Neural progenitor cell (in vitro differentiated cells): ENCODE measurements around the gene ATL1. TPM values are rescaled to one million over a fixed set of nuclear protein-coding genes. Genes with fewer than 3 reads are reported as not detected.

ENCODE experiments used
- DNase-seq: peaks from one replicate; pipeline ENCODE4 v3.0.0-alpha.2; 2016; ENCODE audit warnings: low spot score
- H2AFZ ChIP-seq: fragments of 200-600 bp; sonication (generic); replicated peaks from 2 replicates; pipeline ENCODE4 v1.6.1; 2016; ENCODE audit warnings: antibody characterized with exemption
- H3F3A ChIP-seq: fragments of 200-600 bp; sonication (generic); 2 replicates; pipeline ENCODE4 v1.6.1; 2016; ENCODE audit warnings: antibody characterized with exemption, low read depth
- H3K27ac ChIP-seq: fragments of 200-600 bp; sonication (generic); 2 replicates; pipeline ENCODE4 v1.5.1; 2016; ENCODE audit warnings: mild to moderate bottlenecking
- H3K27me3 ChIP-seq: fragments of 200-600 bp; sonication (generic); 2 replicates; pipeline ENCODE4 v1.6.1; 2016; ENCODE audit warnings: mild to moderate bottlenecking, moderate library complexity
- H3K36me3 ChIP-seq: fragments of 200-600 bp; sonication (generic); 2 replicates; pipeline ENCODE4 v1.5.1; 2016
- H3K4me1 ChIP-seq: fragments of 200-600 bp; sonication (generic); 2 replicates; pipeline ENCODE4 v1.6.1; 2016; ENCODE audit warnings: mixed run types
- H3K4me2 ChIP-seq: fragments of 200-600 bp; sonication (generic); 2 replicates; pipeline ENCODE4 v1.6.1; 2016
- H3K4me3 ChIP-seq: fragments of 200-600 bp; sonication (generic); 2 replicates; pipeline ENCODE4 v1.5.1; 2016
- H3K79me2 ChIP-seq: fragments of 200-600 bp; sonication (generic); 2 replicates; pipeline ENCODE4 v1.6.1; 2016; ENCODE audit warnings: low read depth
- H3K9ac ChIP-seq: fragments of 200-600 bp; sonication (generic); 2 replicates; pipeline ENCODE4 v1.6.1; 2016
- H3K9me3 ChIP-seq: fragments of 200-600 bp; sonication (generic); 2 replicates; pipeline ENCODE4 v1.5.1; 2016; ENCODE audit warnings: low read depth
- H4K20me1 ChIP-seq: fragments of 200-600 bp; sonication (generic); 2 replicates; pipeline ENCODE4 v1.6.1; 2016; ENCODE audit warnings: low read depth
- H3K27ac Mint-ChIP-seq: 3 replicates; pipeline ENCODE4 v1.8.0; 2021; ENCODE audit warnings: mixed read lengths
- H3K27me3 Mint-ChIP-seq: 2 replicates; pipeline ENCODE4 v1.8.0; 2022; ENCODE audit warnings: low read depth, mild to moderate bottlenecking, inconsistent platforms, moderate library complexity, mixed read lengths; ENCODE audit not compliant: insufficient read depth
- H3K36me3 Mint-ChIP-seq: 3 replicates; pipeline ENCODE4 v1.8.0; 2021; ENCODE audit warnings: mixed read lengths
- H3K4me1 Mint-ChIP-seq: 3 replicates; pipeline ENCODE4 v1.8.0; 2021; ENCODE audit warnings: mixed read lengths
- H3K4me3 Mint-ChIP-seq: 3 replicates; pipeline ENCODE4 v1.8.0; 2021; ENCODE audit warnings: mild to moderate bottlenecking, moderate library complexity, mixed read lengths
- H3K9me3 Mint-ChIP-seq: 3 replicates; pipeline ENCODE4 v1.8.0; 2020; ENCODE audit warnings: mixed read lengths
- EZH2 ChIP-seq: fragments of 200-600 bp; sonication (generic); IDR thresholded peaks from 2 replicates; pipeline ENCODE4 v1.6.1; 2017; ENCODE audit warnings: antibody characterized with exemption, mild to moderate bottlenecking, moderate library complexity
- EZH2phosphoT487 ChIP-seq: fragments of 200-600 bp; sonication (generic); IDR thresholded peaks from 2 replicates; pipeline ENCODE4 v1.6.1; 2017; ENCODE audit warnings: antibody characterized with exemption
- total RNA-seq: library from RNA; depleted of rRNA; stranded (reverse); fragments of >200 nt; gene quantifications from 2 replicates; pipeline ENCODE4 v1.2.3, GENCODE V29; 2015; ENCODE audit warnings: low replicate concordance
- TF ChIP-seq, protein P1 (sequence below): fragments of 200-600 bp; sonication (generic); IDR thresholded peaks from 2 replicates; pipeline ENCODE4 v1.5.1; 2017; ENCODE audit warnings: antibody characterized with exemption, mild to moderate bottlenecking

The ATL1 gene
- total RNA-seq, 1 donor from 2014 or later: 11.8 TPM

DNA sequence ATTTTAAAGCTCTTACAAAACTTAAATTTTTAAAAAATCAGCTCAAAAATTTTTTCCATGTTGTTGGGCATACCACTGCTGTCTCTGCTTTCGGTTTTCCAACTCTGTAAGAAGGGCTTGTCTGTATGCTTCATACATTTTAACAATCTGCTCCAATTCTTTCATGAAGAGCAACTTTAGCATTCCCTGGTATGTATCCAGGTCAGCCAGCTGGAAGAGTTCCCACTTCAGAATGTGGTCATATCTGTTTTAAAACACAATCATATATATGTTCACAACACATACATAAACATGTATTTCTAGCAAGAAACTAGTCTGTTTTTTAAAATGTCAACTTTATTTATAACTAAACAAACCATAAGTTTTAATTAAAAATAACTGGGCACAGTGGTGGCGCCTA, 75.2 kb downstream of the ATL1 start:
- H2AFZ ChIP-seq: no peak overlapping the region
- no peaks in the 10 kb centered on the region for H3K27me3 ChIP-seq
- no peaks in the 10 kb centered on the region for H3K9me3 Mint-ChIP-seq
- H3K4me3 Mint-ChIP-seq: no peak overlapping the region
- H3K27ac ChIP-seq: no peak overlapping the region
- DNase-seq: no peak
- no peaks in the 10 kb centered on the region for H3K27me3 Mint-ChIP-seq
- TF ChIP-seq EZH2 (no peak), EZH2phosphoT487 (no peak)
- TF ChIP-seq, protein P1, sequence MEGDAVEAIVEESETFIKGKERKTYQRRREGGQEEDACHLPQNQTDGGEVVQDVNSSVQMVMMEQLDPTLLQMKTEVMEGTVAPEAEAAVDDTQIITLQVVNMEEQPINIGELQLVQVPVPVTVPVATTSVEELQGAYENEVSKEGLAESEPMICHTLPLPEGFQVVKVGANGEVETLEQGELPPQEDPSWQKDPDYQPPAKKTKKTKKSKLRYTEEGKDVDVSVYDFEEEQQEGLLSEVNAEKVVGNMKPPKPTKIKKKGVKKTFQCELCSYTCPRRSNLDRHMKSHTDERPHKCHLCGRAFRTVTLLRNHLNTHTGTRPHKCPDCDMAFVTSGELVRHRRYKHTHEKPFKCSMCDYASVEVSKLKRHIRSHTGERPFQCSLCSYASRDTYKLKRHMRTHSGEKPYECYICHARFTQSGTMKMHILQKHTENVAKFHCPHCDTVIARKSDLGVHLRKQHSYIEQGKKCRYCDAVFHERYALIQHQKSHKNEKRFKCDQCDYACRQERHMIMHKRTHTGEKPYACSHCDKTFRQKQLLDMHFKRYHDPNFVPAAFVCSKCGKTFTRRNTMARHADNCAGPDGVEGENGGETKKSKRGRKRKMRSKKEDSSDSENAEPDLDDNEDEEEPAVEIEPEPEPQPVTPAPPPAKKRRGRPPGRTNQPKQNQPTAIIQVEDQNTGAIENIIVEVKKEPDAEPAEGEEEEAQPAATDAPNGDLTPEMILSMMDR: no peak
- no peaks in the 10 kb centered on the region for H3F3A ChIP-seq
- peaks cover 5% of the 10 kb centered on the region for H3K36me3 ChIP-seq
- H3K27ac Mint-ChIP-seq: no peak overlapping the region
- H4K20me1 ChIP-seq: peaks cover 3% of the 10 kb centered on the region
- H3K4me1 Mint-ChIP-seq: no peaks in the 10 kb centered on the region
- no peak overlapping the region for H3K4me3 ChIP-seq
- H3K79me2 ChIP-seq: no peaks in the 10 kb centered on the region
- H3K4me2 ChIP-seq: no peak overlapping the region
- H3K9ac ChIP-seq: no peak overlapping the region
- H3K4me1 ChIP-seq: no peaks in the 10 kb centered on the region
- peaks cover 15% of the 10 kb centered on the region for H3K36me3 Mint-ChIP-seq
- no peaks in the 10 kb centered on the region for H3K9me3 ChIP-seq

- no peaks in the 10 kb centered on the region for H3F3A ChIP-seq
- H3K9ac ChIP-seq: no peak overlapping the region
- no peak overlapping the region for H3K4me3 ChIP-seq
- no peaks in the 10 kb centered on the region for H3K27me3 ChIP-seq
- no peaks in the 10 kb centered on the region for H3K4me1 ChIP-seq
- Mint-ChIP-seq H3K36me3 (peaks cover 12% of the 10 kb centered on the region), H3K4me3 (no peak overlapping the region), H3K27ac (no peak overlapping the region), H3K27me3 (no peaks in the 10 kb centered on the region), H3K9me3 (no peaks in the 10 kb centered on the region), H3K4me1 (no peaks in the 10 kb centered on the region)
- H3K4me2 ChIP-seq: no peak overlapping the region
- H3K36me3 ChIP-seq: no peaks in the 10 kb centered on the region
- H3K79me2 ChIP-seq: peaks cover 62% of the 10 kb centered on the region
- no peaks in the 10 kb centered on the region for H4K20me1 ChIP-seq
- H2AFZ ChIP-seq: no peak overlapping the region
- H3K27ac ChIP-seq: peak overlapping the region; percentile 17
- TF ChIP-seq, protein P1: no peak
- TF ChIP-seq EZH2phosphoT487 (no peak), EZH2 (no peak)
- no peaks in the 10 kb centered on the region for H3K9me3 ChIP-seq
- no peak for DNase-seq
Observed at GRCh38 chr14:50647282-50647681, 87.3 kb downstream of the ATL1 start.

DNA sequence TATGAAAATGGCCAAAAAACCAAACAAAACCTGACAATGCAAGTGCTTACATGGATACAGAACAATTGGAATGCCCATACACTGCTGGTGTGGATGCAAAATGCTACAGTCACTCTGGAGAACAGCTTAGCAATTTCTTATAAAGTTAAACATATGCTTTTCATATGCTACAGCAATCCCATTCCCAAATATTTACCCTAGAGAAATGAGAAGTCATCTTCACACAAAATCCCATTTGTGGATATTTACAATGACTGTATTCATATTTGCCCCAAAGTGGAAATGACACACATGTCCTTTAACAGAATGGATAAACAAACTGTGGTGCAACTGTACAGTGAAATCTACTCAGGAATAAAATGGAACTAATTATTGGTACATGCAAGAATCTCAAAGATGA, 87.8 kb downstream of the ATL1 start:
- Mint-ChIP-seq H3K36me3 (peaks cover 14% of the 10 kb centered on the region), H3K9me3 (no peaks in the 10 kb centered on the region), H3K27me3 (no peaks in the 10 kb centered on the region), H3K4me3 (no peak overlapping the region), H3K27ac (no peak overlapping the region), H3K4me1 (no peaks in the 10 kb centered on the region)
- H3K9me3 ChIP-seq: no peaks in the 10 kb centered on the region
- H3K27me3 ChIP-seq: no peaks in the 10 kb centered on the region
- DNase-seq: no peak
- no peak overlapping the region for H2AFZ ChIP-seq
- H3K4me1 ChIP-seq: no peaks in the 10 kb centered on the region
- peaks cover 66% of the 10 kb centered on the region for H3K79me2 ChIP-seq
- TF ChIP-seq, protein P1: no peak
- TF ChIP-seq EZH2phosphoT487: no peak
- no peak for TF ChIP-seq EZH2
- H3K36me3 ChIP-seq: no peaks in the 10 kb centered on the region
- H3K27ac ChIP-seq: no peak overlapping the region
- no peak overlapping the region for H3K4me2 ChIP-seq
- no peak overlapping the region for H3K4me3 ChIP-seq
- H3F3A ChIP-seq: no peaks in the 10 kb centered on the region
- no peaks in the 10 kb centered on the region for H4K20me1 ChIP-seq
- no peak overlapping the region for H3K9ac ChIP-seq
